Skeletal muscle tissue (tissue), 4 donors: Measurements from ENCODE around the gene ASCC2. TPM values are rescaled to one million over a fixed set of nuclear protein-coding genes. Genes with fewer than 3 reads are reported as not detected.
"Not testable (repeated sequence)": the region's sequence is repeated elsewhere in the genome, so short reads cannot be mapped to it uniquely, and the experiment has no call there.

Source experiments
- H3K27ac ChIP-seq: one replicate; pipeline ENCODE4 v1.7.0; 2013; ENCODE audit warnings: mild to moderate bottlenecking, low read depth, low read length, inconsistent platforms
- H3K27me3 ChIP-seq, 3 donors: one replicate each; pipeline ENCODE4 v1.7.0; 2013; ENCODE audit warnings: low read length in 3 of 3; ENCODE audit not compliant: control insufficient read depth in 3 of 3, insufficient read depth in 3 of 3
- H3K36me3 ChIP-seq, 3 donors: one replicate each; pipeline ENCODE4 v1.7.0; 2013; ENCODE audit warnings: low read length in 3 of 3; ENCODE audit not compliant: control insufficient read depth in 3 of 3, insufficient read depth in 3 of 3
- H3K4me1 ChIP-seq, 3 donors: one replicate each; pipeline ENCODE4 v1.7.0; 2013; ENCODE audit warnings: low read length in 3 of 3, mild to moderate bottlenecking in 3 of 3; ENCODE audit not compliant: control insufficient read depth in 3 of 3, insufficient read depth in 3 of 3
- H3K4me3 ChIP-seq, 3 donors: one replicate each; pipeline ENCODE4 v1.7.0; 2013; ENCODE audit warnings: low read length in 3 of 3
- H3K9ac ChIP-seq, 3 donors: one replicate each; pipeline ENCODE4 v1.7.0; 2013; ENCODE audit warnings: low read length in 3 of 3, mild to moderate bottlenecking in 3 of 3, moderate library complexity in 2 of 3, low read depth in 1 of 3
- H3K9me3 ChIP-seq, 3 donors: one replicate each; pipeline ENCODE4 v1.7.0; 2013; ENCODE audit warnings: low read length in 3 of 3; ENCODE audit not compliant: control insufficient read depth in 3 of 3
- total RNA-seq: library from RNA; depleted of rRNA; stranded (reverse); fragments of >200 nt; gene quantifications from one replicate; pipeline ENCODE4 v1.2.3, GENCODE V29; 2014
- donor health status: Osteomylitis.

The ASCC2 gene
- total RNA-seq, 1 donor from 2014 or later = 15.7 TPM

- H3K36me3 ChIP-seq = no peaks in the 10 kb centered on the region
- H3K27ac ChIP-seq = peak overlapping the region; percentile 93
Observed at GRCh38 chr22:29860006-29860766, 22.1 kb upstream of the ASCC2 start.

DNA sequence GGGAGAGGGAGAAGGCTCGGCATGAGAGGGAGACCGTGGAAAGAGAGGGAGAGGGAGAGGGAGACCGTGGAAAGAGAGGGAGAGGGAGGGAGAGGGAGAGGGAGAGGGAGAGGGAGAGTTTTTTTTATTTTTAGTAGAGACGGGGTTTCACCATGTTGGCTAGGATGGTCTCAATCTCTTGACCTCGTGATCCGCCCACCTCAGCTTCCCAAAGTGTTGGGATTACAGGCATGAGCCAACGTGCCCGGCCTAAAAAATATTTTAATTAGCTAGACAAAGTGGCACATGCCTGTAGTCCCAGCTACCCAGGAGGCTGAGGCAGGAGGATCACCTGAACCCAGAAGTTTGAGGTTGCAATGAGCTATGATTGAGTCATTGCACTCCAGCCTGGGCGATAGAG, 21.0 kb upstream of the ASCC2 start:
- not testable (repeated sequence) for H3K9me3 ChIP-seq, H3K9ac ChIP-seq
- H3K4me1 ChIP-seq = peaks cover 23 to 25% (median 25%) of the 10 kb centered on the region in 3 donors

More at GRCh38 chr22:29860006-29860766, 22.1 kb upstream of the ASCC2 start:
- no peak overlapping the region for H3K9ac ChIP-seq
- no peaks in the 10 kb centered on the region for H3K27me3 ChIP-seq
- no peak overlapping the region for H3K4me3 ChIP-seq
- H3K9me3 ChIP-seq = no peaks in the 10 kb centered on the region
- H3K4me1 ChIP-seq = peaks cover 23 to 25% (median 25%) of the 10 kb centered on the region in 3 donors

DNA sequence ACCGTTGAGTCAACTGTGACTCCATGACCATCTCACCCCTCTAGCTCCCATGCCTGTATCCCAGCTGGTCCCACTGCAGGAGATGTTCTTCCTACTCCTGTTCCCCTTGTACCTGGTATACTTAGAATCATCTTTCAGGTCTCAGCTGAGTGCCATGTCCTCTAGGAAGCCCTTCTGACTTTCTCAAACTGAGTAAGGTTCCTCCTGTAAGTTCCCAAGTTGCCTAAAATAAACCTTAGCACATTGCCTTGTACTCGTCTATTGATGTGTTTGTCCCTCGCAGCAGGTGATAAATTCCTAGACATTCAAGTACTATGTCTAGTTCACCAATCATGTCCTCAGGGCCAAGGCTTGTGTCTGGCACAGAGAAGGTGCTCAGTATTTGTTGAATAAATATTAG, 18.4 kb upstream of the ASCC2 start:
- Histone ChIP-seq H3K9ac (no peak overlapping the region), H3K36me3 (no peaks in the 10 kb centered on the region), H3K9me3 (no peaks in the 10 kb centered on the region), H3K4me1 (peaks cover 18 to 20% (median 19%) of the 10 kb centered on the region in 3 donors), H3K4me3 (no peak overlapping the region), H3K27me3 (no peaks in the 10 kb centered on the region), H3K27ac (peak overlapping the region; percentile 85)

More for the DNA sequence above, 21.0 kb upstream of the ASCC2 start:
- H3K27ac ChIP-seq, H3K27me3 ChIP-seq, H3K36me3 ChIP-seq, H3K4me3 ChIP-seq: not testable (repeated sequence)

DNA sequence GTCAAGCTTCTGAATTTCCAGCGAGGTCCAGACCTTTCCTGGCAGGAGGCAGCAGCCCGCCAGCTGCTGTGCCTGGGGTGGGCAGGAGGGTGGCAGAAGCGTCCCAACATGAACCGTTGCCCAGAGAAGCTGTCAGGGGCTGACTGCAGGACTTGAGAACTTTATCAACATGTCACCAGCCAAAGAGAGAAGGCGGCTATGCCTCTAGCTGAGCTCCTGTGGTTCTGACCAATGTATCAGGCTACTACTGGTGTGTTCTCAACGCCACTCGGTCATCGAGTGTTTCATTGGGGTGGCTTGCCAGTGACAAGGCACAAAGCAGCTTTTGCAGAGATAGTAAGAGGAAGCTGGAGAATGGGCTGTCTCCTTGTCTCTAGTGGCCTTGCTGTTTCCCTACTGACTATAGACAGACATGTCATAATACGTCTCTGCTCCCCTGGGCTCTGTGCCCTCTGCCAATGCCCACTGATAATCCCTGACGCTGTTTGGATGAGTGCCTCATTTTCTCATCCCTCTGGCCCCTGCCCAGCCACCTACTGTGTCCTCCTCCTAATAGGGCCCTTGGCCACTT, 17.6 kb upstream of the ASCC2 start:
- H3K9ac ChIP-seq = peak overlapping the region; percentile 41 to 73 (median 68)
- peak overlapping the region; percentile 85 for H3K27ac ChIP-seq
- H3K4me1 ChIP-seq = peaks cover 13 to 14% (median 14%) of the 10 kb centered on the region in 3 donors
- no peaks in the 10 kb centered on the region for H3K36me3 ChIP-seq
- no peaks in the 10 kb centered on the region for H3K9me3 ChIP-seq
- peak overlapping the region; percentile 46 to 58 (median 54) for H3K4me3 ChIP-seq
- H3K27me3 ChIP-seq = no peaks in the 10 kb centered on the region

GRCh38 chr22:29854432-29854831, 16.4 kb upstream of the ASCC2 start:
- no peak overlapping the region for H3K27ac ChIP-seq
- peaks cover 13 to 14% (median 14%) of the 10 kb centered on the region in 3 donors for H3K4me1 ChIP-seq
- H3K9ac ChIP-seq = no peak overlapping the region
- H3K36me3 ChIP-seq = no peaks in the 10 kb centered on the region
- no peak overlapping the region for H3K4me3 ChIP-seq
- no peaks in the 10 kb centered on the region for H3K9me3 ChIP-seq
- H3K27me3 ChIP-seq = no peaks in the 10 kb centered on the region

GRCh38 chr22:29848111-29848510, 10.0 kb upstream of the ASCC2 start:
- Histone ChIP-seq H3K9ac (no peak overlapping the region), H3K36me3 (no peaks in the 10 kb centered on the region), H3K9me3 (peaks cover 0 to 3% (median 0%) of the 10 kb centered on the region in 3 donors), H3K4me3 (no peak overlapping the region), H3K27me3 (no peaks in the 10 kb centered on the region), H3K27ac (no peak overlapping the region), H3K4me1 (peaks cover 0 to 4% (median 2%) of the 10 kb centered on the region in 3 donors)

- Histone ChIP-seq H3K9me3 (peaks cover 0 to 3% (median 0%) of the 10 kb centered on the region in 3 donors), H3K4me1 (peaks cover 0 to 4% (median 2%) of the 10 kb centered on the region in 3 donors), H3K36me3 (no peaks in the 10 kb centered on the region), H3K27ac (no peak overlapping the region), H3K4me3 (no peak overlapping the region), H3K27me3 (no peaks in the 10 kb centered on the region), H3K9ac (no peak overlapping the region)
Observed at GRCh38 chr22:29846290-29846689, 8.2 kb upstream of the ASCC2 start.

DNA sequence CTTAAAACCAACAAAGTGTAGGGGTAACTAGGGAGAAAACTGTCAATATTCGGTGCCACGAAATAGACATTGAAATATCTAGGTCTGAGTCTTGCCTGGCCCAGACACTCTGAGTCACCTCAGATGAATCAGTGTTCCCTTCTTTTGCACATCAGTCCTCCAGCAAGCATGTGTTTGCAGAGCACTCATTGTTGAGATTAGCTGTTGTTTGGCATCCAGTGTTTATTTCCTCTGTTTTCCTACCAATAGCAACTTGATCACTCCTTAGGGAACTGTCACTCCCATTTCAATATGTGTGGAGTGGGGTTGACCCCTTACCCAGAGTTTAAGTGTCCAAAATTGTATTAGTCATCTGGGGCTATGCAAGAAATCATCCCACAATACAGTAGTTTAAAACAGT, 4.7 kb upstream of the ASCC2 start:
- Histone ChIP-seq H3K36me3 (no peaks in the 10 kb centered on the region), H3K9me3 (peaks cover 0 to 3% (median 0%) of the 10 kb centered on the region in 3 donors), H3K4me3 (no peak overlapping the region), H3K27me3 (no peaks in the 10 kb centered on the region), H3K27ac (peak overlapping the region; percentile 58), H3K4me1 (peaks cover under 1 to 6% (median 2%) of the 10 kb centered on the region in 3 donors), H3K9ac (no peak overlapping the region)

DNA sequence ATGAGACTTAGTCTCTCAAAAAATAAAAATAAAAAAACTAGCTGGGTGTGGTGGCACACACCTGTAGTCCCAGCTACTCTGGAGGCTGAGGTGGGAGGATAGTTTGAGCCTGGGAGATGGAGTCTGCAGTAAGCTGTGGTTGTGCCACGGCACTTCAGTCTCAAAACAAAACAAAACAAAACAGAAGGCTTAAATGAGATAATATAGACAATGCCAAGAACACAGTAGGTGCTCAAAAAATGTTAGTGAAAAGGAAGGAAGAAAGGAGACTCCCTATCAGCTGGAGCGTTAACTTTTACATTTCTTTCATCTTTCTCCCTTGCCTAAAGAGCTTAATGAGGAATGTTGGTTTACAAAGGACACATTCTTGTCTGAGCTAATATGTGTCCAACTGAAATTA, 4.1 kb upstream of the ASCC2 start:
- no peak overlapping the region for H3K4me3 ChIP-seq
- H3K9ac ChIP-seq = no peak overlapping the region
- peaks cover 6 to 11% (median 7%) of the 10 kb centered on the region in 3 donors for H3K4me1 ChIP-seq
- no peaks in the 10 kb centered on the region for H3K36me3 ChIP-seq
- peaks cover 0 to 3% (median 0%) of the 10 kb centered on the region in 3 donors for H3K9me3 ChIP-seq
- H3K27me3 ChIP-seq = no peaks in the 10 kb centered on the region
- H3K27ac ChIP-seq = peak overlapping the region; percentile 58

- Histone ChIP-seq H3K27me3 (no peaks in the 10 kb centered on the region), H3K9ac (no peak overlapping the region), H3K4me3 (no peak overlapping the region), H3K27ac (no peak overlapping the region), H3K4me1 (peaks cover 9 to 21% (median 21%) of the 10 kb centered on the region in 3 donors), H3K9me3 (no peaks in the 10 kb centered on the region), H3K36me3 (peaks cover 0 to 5% (median 4%) of the 10 kb centered on the region in 3 donors)
Observed at GRCh38 chr22:29840498-29840897, 2.4 kb upstream of the ASCC2 start.
